Measurements from ENCODE around the gene OGDH.

- TF ChIP-seq CTCF (conservative IDR thresholded peaks at IDR 0.05; ENCODE audit: low read depth in 2 of 2) (no peak), POLR2AphosphoS5 (IDR thresholded peaks at IDR 0.05; ENCODE audit: low read depth) (no peak)
Observed at GRCh38 chr7:44711528-44711927, 105.1 kb downstream of the OGDH start.

Measured in GM23338 (cell line).